NCI-H345 (cell line): ENCODE data around the gene LASP1.
A peak's percentile ranks its signal among the peaks of the same experiment; 100 is the strongest.
"Not testable (repeated sequence)": the region's sequence is repeated elsewhere in the genome, so short reads cannot be mapped to it uniquely, and the experiment has no call there.

Source experiments
- DNase-seq: peaks from one replicate; lab custom pipeline; 2025; lab: John Stamatoyannopoulos, UW

LASP1 gene

GRCh38 chr17:38869526-38870258 lies at the start of gene LASP1:
LASP1 (plus strand) TSS chr17:38870058; CDS start chr17:38870190, 132 bp downstream.
- peak; percentile 94 for DNase-seq

GRCh38 chr17:38824899-38825761 lies 44.7 kb upstream of the LASP1 start, which contains the start of gene CWC25:
CWC25 (minus strand) TSS chr17:38825321; CDS start chr17:38825183, 138 bp downstream.
- peak; percentile 93 for DNase-seq

- no peak for DNase-seq
Measured at GRCh38 chr17:38825762-38826247, 44.1 kb upstream of the LASP1 start.

- no peak for DNase-seq
Measured at GRCh38 chr17:38844261-38844757, 25.5 kb upstream of the LASP1 start.

- no peak for DNase-seq
Measured at GRCh38 chr17:38848557-38848891, 21.3 kb upstream of the LASP1 start.

- DNase-seq = no peak
Measured at GRCh38 chr17:38848939-38849605, 20.8 kb upstream of the LASP1 start.

- DNase-seq = no peak
Measured at GRCh38 chr17:38850374-38850773, 19.5 kb upstream of the LASP1 start.

- DNase-seq = no peak
Measured at GRCh38 chr17:38851434-38851833, 18.4 kb upstream of the LASP1 start.

GRCh38 chr17:38852771-38853291 lies 17.0 kb upstream of the LASP1 start:
- DNase-seq = no peak

GRCh38 chr17:38853292-38854219 lies 16.3 kb upstream of the LASP1 start, which contains the start of gene RPL23:
RPL23 (minus strand) TSS chr17:38853721; CDS start chr17:38853710, 11 bp downstream.
- DNase-seq = peak; percentile 98

GRCh38 chr17:38855101-38855714 lies 14.7 kb upstream of the LASP1 start:
- not testable (repeated sequence) for DNase-seq

GRCh38 chr17:38857271-38857670 lies 12.6 kb upstream of the LASP1 start:
- DNase-seq = no peak

GRCh38 chr17:38861399-38861843 lies 8.4 kb upstream of the LASP1 start:
- no peak for DNase-seq

GRCh38 chr17:38864636-38865398 lies 5.0 kb upstream of the LASP1 start:
- no peak for DNase-seq

GRCh38 chr17:38867179-38867967 lies 2.5 kb upstream of the LASP1 start:
- DNase-seq = peak; percentile 82

- DNase-seq = peak; percentile 73
Measured at GRCh38 chr17:38867968-38868816, 1.7 kb upstream of the LASP1 start.

GRCh38 chr17:38868817-38869525 lies 887 bp upstream of the LASP1 start:
- peak; percentile 88 for DNase-seq
